NT2/D1 (cell line): ENCODE results near the gene CFAP157.

Experiments used
- DNase-seq: peaks from one replicate; pipeline ENCODE4 v3.0.0-alpha.2; 2011; ENCODE audit warnings: low read depth, low spot score
- H3K27me3 ChIP-seq: 2 replicates; pipeline ENCODE4 v1.6.0; 2011; ENCODE audit warnings: mild to moderate bottlenecking; ENCODE audit not compliant: insufficient read length, insufficient read depth
- H3K36me3 ChIP-seq: 2 replicates; pipeline ENCODE4 v1.6.1; 2011; ENCODE audit warnings: mild to moderate bottlenecking, low read length, mixed read lengths; ENCODE audit not compliant: insufficient read depth, insufficient read length
- H3K4me1 ChIP-seq: 2 replicates; pipeline ENCODE4 v1.5.1; 2011; ENCODE audit not compliant: insufficient read depth, insufficient read length
- H3K4me3 ChIP-seq: 2 replicates; pipeline ENCODE4 v1.5.1; 2011; ENCODE audit warnings: low read depth; ENCODE audit not compliant: insufficient read length
- H3K9ac ChIP-seq: 2 replicates; pipeline ENCODE4 v1.6.0; 2011; ENCODE audit warnings: low read depth; ENCODE audit not compliant: insufficient read length
- H3K9me3 ChIP-seq: 2 replicates; pipeline ENCODE4 v1.5.1; 2011; ENCODE audit warnings: mild to moderate bottlenecking, low read length; ENCODE audit not compliant: insufficient read depth
- SUZ12 ChIP-seq: IDR thresholded peaks from 2 replicates; pipeline ENCODE4 v1.6.1; 2011; ENCODE audit not compliant: insufficient read length, insufficient read depth; ENCODE audit errors: extremely low read depth
- YY1 ChIP-seq: IDR thresholded peaks from 2 replicates; pipeline ENCODE4 v1.6.1; 2011; ENCODE audit not compliant: insufficient read length, insufficient read depth
- ZNF274 ChIP-seq: IDR thresholded peaks from 2 replicates; pipeline ENCODE4 v1.6.1; 2011; ENCODE audit warnings: mild to moderate bottlenecking, low read depth, low read length

The CFAP157 gene

GRCh38 chr9:127717766-127718165, 11.0 kb downstream of the CFAP157 start:
- no peak for DNase-seq
- no peak overlapping the region for H3K9ac ChIP-seq
- no peak overlapping the region for H3K4me3 ChIP-seq
- peaks cover 21% of the 10 kb centered on the region for H3K27me3 ChIP-seq
- no peaks in the 10 kb centered on the region for H3K36me3 ChIP-seq
- no peaks in the 10 kb centered on the region for H3K9me3 ChIP-seq
- peaks cover 20% of the 10 kb centered on the region for H3K4me1 ChIP-seq
- no peak for TF ChIP-seq YY1
- no peak for TF ChIP-seq SUZ12
- TF ChIP-seq ZNF274, result no peak

- TF ChIP-seq ZNF274 (no peak), SUZ12 (no peak), YY1 (no peak)
- Histone ChIP-seq H3K4me3 (no peak overlapping the region), H3K27me3 (peaks cover 6% of the 10 kb centered on the region), H3K4me1 (peaks cover 16% of the 10 kb centered on the region), H3K36me3 (no peaks in the 10 kb centered on the region), H3K9ac (no peak overlapping the region), H3K9me3 (no peaks in the 10 kb centered on the region)
- no peak for DNase-seq
Measured at GRCh38 chr9:127720031-127720864, 13.5 kb downstream of the CFAP157 start.

GRCh38 chr9:127720865-127721227, 14.1 kb downstream of the CFAP157 start:
- no peak for TF ChIP-seq SUZ12
- no peak for TF ChIP-seq ZNF274
- TF ChIP-seq YY1, result no peak
- Histone ChIP-seq H3K4me1 (peaks cover 16% of the 10 kb centered on the region), H3K27me3 (peaks cover 5% of the 10 kb centered on the region), H3K36me3 (no peaks in the 10 kb centered on the region), H3K9me3 (no peaks in the 10 kb centered on the region), H3K4me3 (no peak overlapping the region), H3K9ac (no peak overlapping the region)
- DNase-seq, result no peak

- H3K27me3 ChIP-seq, result peaks cover 5% of the 10 kb centered on the region
- H3K36me3 ChIP-seq, result no peaks in the 10 kb centered on the region
- no peaks in the 10 kb centered on the region for H3K9me3 ChIP-seq
- no peak overlapping the region for H3K4me3 ChIP-seq
- peaks cover 11% of the 10 kb centered on the region for H3K4me1 ChIP-seq
- no peak overlapping the region for H3K9ac ChIP-seq
- TF ChIP-seq YY1 (no peak), ZNF274 (no peak), SUZ12 (no peak)
- DNase-seq, result no peak
Measured at GRCh38 chr9:127721391-127721821, 14.6 kb downstream of the CFAP157 start.

- Histone ChIP-seq H3K36me3 (no peaks in the 10 kb centered on the region), H3K27me3 (peaks cover 4% of the 10 kb centered on the region), H3K4me1 (peaks cover 11% of the 10 kb centered on the region), H3K4me3 (no peak overlapping the region), H3K9me3 (no peaks in the 10 kb centered on the region), H3K9ac (no peak overlapping the region)
- no peak for DNase-seq
- TF ChIP-seq ZNF274 (no peak), SUZ12 (no peak), YY1 (no peak)
Measured at GRCh38 chr9:127722055-127722745, 15.4 kb downstream of the CFAP157 start.

- no peak overlapping the region for H3K4me3 ChIP-seq
- H3K36me3 ChIP-seq, result no peaks in the 10 kb centered on the region
- no peaks in the 10 kb centered on the region for H3K9me3 ChIP-seq
- H3K4me1 ChIP-seq, result peaks cover 11% of the 10 kb centered on the region
- DNase-seq, result no peak
- no peak overlapping the region for H3K9ac ChIP-seq
- H3K27me3 ChIP-seq, result no peaks in the 10 kb centered on the region
- no peak for TF ChIP-seq YY1
- no peak for TF ChIP-seq ZNF274
- no peak for TF ChIP-seq SUZ12
Measured at GRCh38 chr9:127723013-127723412, 16.2 kb downstream of the CFAP157 start.

- Histone ChIP-seq H3K4me1 (peaks cover 11% of the 10 kb centered on the region), H3K27me3 (no peaks in the 10 kb centered on the region), H3K4me3 (no peak overlapping the region), H3K36me3 (no peaks in the 10 kb centered on the region), H3K9ac (no peak overlapping the region), H3K9me3 (no peaks in the 10 kb centered on the region)
- no peak for DNase-seq
- no peak for TF ChIP-seq YY1
- no peak for TF ChIP-seq ZNF274
- no peak for TF ChIP-seq SUZ12
Measured at GRCh38 chr9:127723444-127723843, 16.7 kb downstream of the CFAP157 start.
